NCI-H446 (cell line): ENCODE results near the gene PCDHGA2.
"Not testable (repeated sequence)": the region's sequence is repeated elsewhere in the genome, so short reads cannot be mapped to it uniquely, and the experiment has no call there.

ENCODE experiments used
- DNase-seq, 2 experiments: peaks; one replicate each; lab custom pipeline; 2025; lab: John Stamatoyannopoulos, UW

The PCDHGA2 gene

GRCh38 chr5:141338538-141339306 is at the start of gene PCDHGA2:
PCDHGA2 (plus strand) TSS chr5:141338760.
- DNase-seq = peak in 1 of 2 experiments; percentile 31

- no peak for DNase-seq
Measured at GRCh38 chr5:141298376-141298775, 40.2 kb upstream of the PCDHGA2 start.

- DNase-seq = no peak
Measured at GRCh38 chr5:141303756-141304155, 34.8 kb upstream of the PCDHGA2 start, which contains the start of gene SLC25A2. SLC25A2 (minus strand) TSS chr5:141304049; CDS start chr5:141303865, 184 bp downstream.

- DNase-seq = no peak
Measured at GRCh38 chr5:141306630-141307029, 31.9 kb upstream of the PCDHGA2 start.

GRCh38 chr5:141313711-141314110 is 24.8 kb upstream of the PCDHGA2 start:
- no peak for DNase-seq

- not testable (repeated sequence) for DNase-seq
Measured at GRCh38 chr5:141316963-141317362, 21.6 kb upstream of the PCDHGA2 start.

GRCh38 chr5:141319202-141319601 is 19.4 kb upstream of the PCDHGA2 start:
- no peak for DNase-seq

- DNase-seq = no peak
Measured at GRCh38 chr5:141319699-141320098, 18.9 kb upstream of the PCDHGA2 start.

- peak; percentile 81 to 93 for DNase-seq
Measured at GRCh38 chr5:141320225-141321169, 18.1 kb upstream of the PCDHGA2 start, which contains the start of gene TAF7. TAF7 (minus strand) TSS chr5:141320784; CDS start chr5:141320044, 740 bp downstream.

- DNase-seq = no peak
Measured at GRCh38 chr5:141322261-141322660, 16.3 kb upstream of the PCDHGA2 start.

GRCh38 chr5:141326088-141326854 is 12.3 kb upstream of the PCDHGA2 start:
- peak in 1 of 2 experiments; percentile 39 for DNase-seq

GRCh38 chr5:141328231-141328630 is 10.3 kb upstream of the PCDHGA2 start:
- DNase-seq = no peak

GRCh38 chr5:141330299-141331080 is 8.1 kb upstream of the PCDHGA2 start, which contains the start of gene PCDHGA1:
PCDHGA1 (plus strand) TSS chr5:141330514.
- peak in 1 of 2 experiments; percentile 40 for DNase-seq

GRCh38 chr5:141332571-141332970 is 6.0 kb upstream of the PCDHGA2 start:
- DNase-seq = not testable (repeated sequence)

GRCh38 chr5:141340781-141341354 is 2.3 kb downstream of the PCDHGA2 start:
- DNase-seq = not testable (repeated sequence)

- DNase-seq = no peak
Measured at GRCh38 chr5:141342773-141343172, 4.2 kb downstream of the PCDHGA2 start.

- DNase-seq = no peak
Measured at GRCh38 chr5:141343242-141343952, 4.8 kb downstream of the PCDHGA2 start, which contains the start of gene PCDHGA3. PCDHGA3 (plus strand) TSS chr5:141343829; CDS start chr5:141344034, 205 bp downstream.

GRCh38 chr5:141343953-141344463 is 5.4 kb downstream of the PCDHGA2 start:
- DNase-seq = no peak

GRCh38 chr5:141345327-141345726 is 6.8 kb downstream of the PCDHGA2 start:
- no peak for DNase-seq
